OCI-LY3 (cell line): Measurements from ENCODE around the gene FMO4.
"Not testable (repeated sequence)": the region's sequence is repeated elsewhere in the genome, so short reads cannot be mapped to it uniquely, and the experiment has no call there.

Source experiments
- H2AFZ ChIP-seq: fragments of 200-600, 300-600 bp; shearing (Covaris generic); 2 replicates; pipeline ENCODE4 v1.6.0; 2014; ENCODE audit warnings: antibody characterized with exemption, low read depth, low read length
- H3K27ac ChIP-seq: fragments of 200-600, 300-600 bp; sonication (generic); 2 replicates; pipeline ENCODE4 v1.5.1; 2014; ENCODE audit warnings: mild to moderate bottlenecking, low read length, moderate library complexity, mixed read lengths
- H3K27me3 ChIP-seq: fragments of 200-600, 300-600 bp; sonication (generic); 2 replicates; pipeline ENCODE4 v1.6.1; 2014; ENCODE audit warnings: low read depth, low read length, mixed read lengths
- H3K36me3 ChIP-seq: fragments of 200-600, 300-600 bp; sonication (generic); replicated peaks from 2 replicates; pipeline ENCODE3; 2014; ENCODE audit warnings: low read depth, low read length, mixed read lengths
- H3K4me1 ChIP-seq: fragments of 300-600, 200-600 bp; sonication (generic); 2 replicates; pipeline ENCODE4 v1.6.1; 2014; ENCODE audit warnings: low read length, mixed read lengths
- H3K4me2 ChIP-seq: fragments of 200-600, 300-600 bp; sonication (generic); 2 replicates; pipeline ENCODE4 v1.6.1; 2014; ENCODE audit warnings: low read length, mixed read lengths
- H3K4me3 ChIP-seq: fragments of 300-600, 200-600 bp; sonication (generic); 2 replicates; pipeline ENCODE4 v1.5.1; 2014; ENCODE audit warnings: antibody characterized with exemption, mild to moderate bottlenecking, low read length, moderate library complexity
- H3K79me2 ChIP-seq: fragments of 300-600, 200-600 bp; shearing (Covaris generic); 2 replicates; pipeline ENCODE4 v1.6.1; 2014; ENCODE audit warnings: mild to moderate bottlenecking, low read length, mixed read lengths
- H3K9ac ChIP-seq: fragments of 300-600, 200-600 bp; shearing (Covaris generic); 2 replicates; pipeline ENCODE4 v1.6.0; 2014; ENCODE audit warnings: mild to moderate bottlenecking, low read length, moderate library complexity
- H3K9me3 ChIP-seq: fragments of 200-600, 300-600 bp; shearing (Covaris generic); 2 replicates; pipeline ENCODE4 v1.6.1; 2014; ENCODE audit warnings: low read length, mixed read lengths; ENCODE audit not compliant: insufficient read depth
- H4K20me1 ChIP-seq: fragments of 200-600, 300-600 bp; sonication (generic); 2 replicates; pipeline ENCODE4 v1.6.1; 2016; ENCODE audit warnings: low read length, mixed read lengths; ENCODE audit not compliant: insufficient read depth
- CTCF ChIP-seq: fragments of 200-600, 300-600 bp; sonication (generic); IDR thresholded peaks from 2 replicates; pipeline ENCODE4 v1.5.1; 2014; ENCODE audit warnings: antibody characterized with exemption, low read length, low read depth
- EZH2phosphoT487 ChIP-seq: fragments of 200-600 bp; shearing (Covaris generic); IDR thresholded peaks from 2 replicates; pipeline ENCODE4 v1.6.1; 2018; ENCODE audit warnings: antibody characterized with exemption, mixed run types, low read depth

Gene FMO4

DNA sequence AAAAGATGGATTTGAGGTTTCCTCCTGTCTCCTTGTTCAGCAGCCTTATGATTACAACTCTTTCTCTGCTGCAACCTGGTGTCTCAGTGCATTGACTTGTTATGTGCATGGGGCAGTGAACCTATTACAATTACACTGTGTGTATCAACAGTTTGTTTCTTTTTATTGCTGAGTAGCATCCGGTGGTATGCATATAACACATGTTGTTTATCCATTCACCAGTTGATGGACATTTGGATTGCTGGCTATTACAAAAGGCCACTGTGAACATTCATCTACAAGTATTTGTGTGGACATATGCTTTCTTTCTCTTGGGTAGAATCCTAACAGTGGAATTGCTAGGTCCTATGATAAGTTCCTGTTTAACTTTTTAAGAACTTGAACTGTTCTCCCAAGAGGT, 65.9 kb downstream of the FMO4 start:
- no peak overlapping the region for H2AFZ ChIP-seq
- H3K36me3 ChIP-seq, result no peaks in the 10 kb centered on the region
- H3K4me1 ChIP-seq, result no peaks in the 10 kb centered on the region
- no peak overlapping the region for H3K9ac ChIP-seq
- no peaks in the 10 kb centered on the region for H3K9me3 ChIP-seq
- H3K79me2 ChIP-seq, result no peaks in the 10 kb centered on the region
- peaks cover 2% of the 10 kb centered on the region; the same call in 1 of the 2 replicates for H3K27me3 ChIP-seq
- no peak overlapping the region for H3K4me3 ChIP-seq
- no peak overlapping the region for H3K4me2 ChIP-seq
- no peak overlapping the region for H3K27ac ChIP-seq
- TF ChIP-seq CTCF, result no peak
- TF ChIP-seq EZH2phosphoT487, result no peak
- no peaks in the 10 kb centered on the region for H4K20me1 ChIP-seq

DNA sequence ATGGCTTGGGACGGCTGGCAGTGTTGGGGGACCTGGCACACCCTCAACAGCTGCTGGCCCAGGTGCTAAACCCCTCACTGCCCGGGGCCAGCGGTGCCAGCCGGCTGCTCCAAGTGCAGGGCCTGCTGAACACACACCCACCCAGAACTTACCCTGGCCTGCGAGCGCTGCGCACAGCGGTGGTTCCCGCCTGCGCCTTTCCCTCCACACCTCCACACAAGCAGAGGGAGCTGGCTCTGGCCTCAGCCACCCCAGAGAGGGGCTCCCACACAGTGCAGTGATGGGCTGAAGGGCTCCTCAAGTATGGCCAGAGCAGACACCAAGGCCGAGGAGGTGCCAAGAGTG, 67.9 kb downstream of the FMO4 start:
- TF ChIP-seq EZH2phosphoT487, result no peak
- TF ChIP-seq CTCF, result no peak
- no peak overlapping the region for H3K27ac ChIP-seq
- H3K9me3 ChIP-seq, result no peaks in the 10 kb centered on the region
- no peaks in the 10 kb centered on the region for H3K79me2 ChIP-seq
- no peak overlapping the region for H2AFZ ChIP-seq
- no peaks in the 10 kb centered on the region for H4K20me1 ChIP-seq
- H3K4me1 ChIP-seq, result no peaks in the 10 kb centered on the region
- H3K27me3 ChIP-seq, result peaks cover 6% of the 10 kb centered on the region; the same call in 1 of the 2 replicates
- no peaks in the 10 kb centered on the region for H3K36me3 ChIP-seq
- no peak overlapping the region for H3K9ac ChIP-seq
- H3K4me3 ChIP-seq, result no peak overlapping the region
- no peak overlapping the region for H3K4me2 ChIP-seq

DNA sequence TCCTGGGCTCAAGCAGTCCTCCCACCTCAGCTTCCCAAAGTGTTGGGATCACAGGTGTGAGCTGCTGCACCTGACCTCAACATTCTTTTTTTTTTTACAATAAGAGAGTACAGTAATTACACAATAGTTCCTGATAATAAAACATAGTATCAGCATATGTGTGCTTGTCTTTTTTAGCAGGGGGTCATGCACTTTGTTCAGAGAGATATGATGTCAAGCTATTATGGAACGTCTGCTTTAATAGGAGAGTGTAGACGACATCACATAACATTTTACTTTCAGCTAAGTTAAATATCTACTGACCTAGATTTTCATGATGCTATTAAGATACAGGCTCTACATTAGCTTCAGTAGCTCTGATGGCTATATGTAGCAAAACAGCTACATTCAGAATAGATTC, 70.5 kb downstream of the FMO4 start:
- H3K79me2 ChIP-seq, result no peaks in the 10 kb centered on the region
- no peak overlapping the region for H3K4me2 ChIP-seq
- no peaks in the 10 kb centered on the region for H3K4me1 ChIP-seq
- H2AFZ ChIP-seq, result no peak overlapping the region
- TF ChIP-seq CTCF (no peak), EZH2phosphoT487 (no peak)
- no peaks in the 10 kb centered on the region for H3K36me3 ChIP-seq
- H3K9me3 ChIP-seq, result no peaks in the 10 kb centered on the region
- no peak overlapping the region for H3K27ac ChIP-seq
- no peak overlapping the region for H3K4me3 ChIP-seq
- H4K20me1 ChIP-seq, result no peaks in the 10 kb centered on the region
- H3K9ac ChIP-seq, result no peak overlapping the region
- H3K27me3 ChIP-seq, result peaks cover 20% of the 10 kb centered on the region; the same call in 1 of the 2 replicates

GRCh38 chr1:171389171-171389570, 75.2 kb downstream of the FMO4 start:
- H3K36me3 ChIP-seq, result no peaks in the 10 kb centered on the region
- H3K9me3 ChIP-seq, result no peaks in the 10 kb centered on the region
- H3K27ac ChIP-seq, result no peak overlapping the region
- no peak overlapping the region for H3K4me3 ChIP-seq
- no peak overlapping the region for H3K9ac ChIP-seq
- no peak overlapping the region for H3K4me2 ChIP-seq
- H2AFZ ChIP-seq, result no peak overlapping the region
- H3K4me1 ChIP-seq, result no peaks in the 10 kb centered on the region
- no peaks in the 10 kb centered on the region for H4K20me1 ChIP-seq
- TF ChIP-seq CTCF, result no peak
- no peak for TF ChIP-seq EZH2phosphoT487
- peaks cover 20% of the 10 kb centered on the region; the same call in 1 of the 2 replicates for H3K27me3 ChIP-seq
- H3K79me2 ChIP-seq, result no peaks in the 10 kb centered on the region

DNA sequence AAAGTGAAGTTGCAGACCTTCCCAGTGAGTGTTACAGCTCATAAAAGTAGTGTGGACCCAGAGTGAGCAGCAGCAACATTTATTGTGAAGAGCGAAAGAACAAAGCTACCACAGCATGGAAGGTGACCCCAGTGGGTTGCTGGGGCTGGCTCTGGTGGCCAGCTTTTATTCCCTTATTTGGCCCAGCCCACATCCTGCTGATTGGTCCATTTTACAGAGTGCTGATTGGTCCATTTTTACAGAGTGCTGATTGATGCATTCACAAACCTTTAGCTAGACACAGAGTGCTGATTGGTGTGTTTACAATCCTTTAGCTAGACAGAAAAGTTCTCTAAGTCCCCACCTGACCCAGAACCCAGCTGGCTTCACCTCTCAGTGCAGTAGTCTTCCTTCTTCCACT, 76.8 kb downstream of the FMO4 start:
- not testable (repeated sequence) for H3K36me3 ChIP-seq, H3K4me2 ChIP-seq, H3K9me3 ChIP-seq, H2AFZ ChIP-seq, H3K4me3 ChIP-seq, H3K27ac ChIP-seq, H3K4me1 ChIP-seq, H4K20me1 ChIP-seq, H3K9ac ChIP-seq, H3K79me2 ChIP-seq
- peaks cover 15% of the 10 kb centered on the region; the same call in 1 of the 2 replicates for H3K27me3 ChIP-seq
